Fibroblast of skin of abdomen (primary cell): ENCODE measurements around the gene RIMS3.
"Not testable (repeated sequence)": the region's sequence is repeated elsewhere in the genome, so short reads cannot be mapped to it uniquely, and the experiment has no call there.

Experiments
- DNase-seq: peaks from one replicate; pipeline ENCODE4 v3.0.0-alpha.2; 2013

RIMS3 gene

GRCh38 chr1:40629546-40629945, 35.9 kb downstream of the RIMS3 start:
- DNase-seq, result not testable (repeated sequence)

GRCh38 chr1:40628903-40629292, 36.6 kb downstream of the RIMS3 start:
- DNase-seq, result no peak

- DNase-seq, result no peak
Observed at GRCh38 chr1:40627987-40628902, 37.2 kb downstream of the RIMS3 start.

GRCh38 chr1:40626383-40626770, 39.1 kb downstream of the RIMS3 start:
- DNase-seq, result no peak

GRCh38 chr1:40625476-40626382, 39.8 kb downstream of the RIMS3 start:
- DNase-seq, result no peak

GRCh38 chr1:40625076-40625475, 40.4 kb downstream of the RIMS3 start:
- DNase-seq, result no peak

GRCh38 chr1:40622936-40623629, 42.4 kb downstream of the RIMS3 start:
- DNase-seq, result no peak

GRCh38 chr1:40621821-40622450, 43.5 kb downstream of the RIMS3 start:
- DNase-seq, result no peak

- DNase-seq, result no peak
Observed at GRCh38 chr1:40620586-40621210, 44.8 kb downstream of the RIMS3 start.

- DNase-seq, result no peak
Observed at GRCh38 chr1:40620150-40620549, 45.3 kb downstream of the RIMS3 start.

- DNase-seq, result no peak
Observed at GRCh38 chr1:40618108-40618507, 47.4 kb downstream of the RIMS3 start.

- peak; percentile 51 for DNase-seq
Observed at GRCh38 chr1:40612345-40612831, 53.1 kb downstream of the RIMS3 start.

GRCh38 chr1:40610156-40610555, 55.3 kb downstream of the RIMS3 start:
- no peak for DNase-seq

- DNase-seq, result no peak
Observed at GRCh38 chr1:40607921-40608320, 57.6 kb downstream of the RIMS3 start.

GRCh38 chr1:40606978-40607377, 58.5 kb downstream of the RIMS3 start:
- DNase-seq, result no peak

- DNase-seq, result no peak
Observed at GRCh38 chr1:40606194-40606593, 59.3 kb downstream of the RIMS3 start.

- DNase-seq, result no peak
Observed at GRCh38 chr1:40599926-40600325, 65.6 kb downstream of the RIMS3 start.

- DNase-seq, result no peak
Observed at GRCh38 chr1:40595623-40596022, 69.9 kb downstream of the RIMS3 start.

GRCh38 chr1:40594187-40594531, 71.3 kb downstream of the RIMS3 start:
- no peak for DNase-seq

GRCh38 chr1:40593449-40594186, 71.9 kb downstream of the RIMS3 start:
- no peak for DNase-seq
